ENCODE measurements around the gene GTPBP6.

GRCh38 chrX:302975-303374 lies 15.6 kb downstream of the GTPBP6 start:
- TF ChIP-seq, protein P1, sequence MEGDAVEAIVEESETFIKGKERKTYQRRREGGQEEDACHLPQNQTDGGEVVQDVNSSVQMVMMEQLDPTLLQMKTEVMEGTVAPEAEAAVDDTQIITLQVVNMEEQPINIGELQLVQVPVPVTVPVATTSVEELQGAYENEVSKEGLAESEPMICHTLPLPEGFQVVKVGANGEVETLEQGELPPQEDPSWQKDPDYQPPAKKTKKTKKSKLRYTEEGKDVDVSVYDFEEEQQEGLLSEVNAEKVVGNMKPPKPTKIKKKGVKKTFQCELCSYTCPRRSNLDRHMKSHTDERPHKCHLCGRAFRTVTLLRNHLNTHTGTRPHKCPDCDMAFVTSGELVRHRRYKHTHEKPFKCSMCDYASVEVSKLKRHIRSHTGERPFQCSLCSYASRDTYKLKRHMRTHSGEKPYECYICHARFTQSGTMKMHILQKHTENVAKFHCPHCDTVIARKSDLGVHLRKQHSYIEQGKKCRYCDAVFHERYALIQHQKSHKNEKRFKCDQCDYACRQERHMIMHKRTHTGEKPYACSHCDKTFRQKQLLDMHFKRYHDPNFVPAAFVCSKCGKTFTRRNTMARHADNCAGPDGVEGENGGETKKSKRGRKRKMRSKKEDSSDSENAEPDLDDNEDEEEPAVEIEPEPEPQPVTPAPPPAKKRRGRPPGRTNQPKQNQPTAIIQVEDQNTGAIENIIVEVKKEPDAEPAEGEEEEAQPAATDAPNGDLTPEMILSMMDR (IDR thresholded peaks at IDR 0.05; ENCODE audit: low read length): no peak
- TF ChIP-seq EZH2 (IDR thresholded peaks at IDR 0.05; ENCODE audit: borderline replicate concordance, low read length): no peak

Measured in OCI-LY1 (cell line).